ENCODE measurements around the gene ZIC2.

Gene ZIC2

DNA sequence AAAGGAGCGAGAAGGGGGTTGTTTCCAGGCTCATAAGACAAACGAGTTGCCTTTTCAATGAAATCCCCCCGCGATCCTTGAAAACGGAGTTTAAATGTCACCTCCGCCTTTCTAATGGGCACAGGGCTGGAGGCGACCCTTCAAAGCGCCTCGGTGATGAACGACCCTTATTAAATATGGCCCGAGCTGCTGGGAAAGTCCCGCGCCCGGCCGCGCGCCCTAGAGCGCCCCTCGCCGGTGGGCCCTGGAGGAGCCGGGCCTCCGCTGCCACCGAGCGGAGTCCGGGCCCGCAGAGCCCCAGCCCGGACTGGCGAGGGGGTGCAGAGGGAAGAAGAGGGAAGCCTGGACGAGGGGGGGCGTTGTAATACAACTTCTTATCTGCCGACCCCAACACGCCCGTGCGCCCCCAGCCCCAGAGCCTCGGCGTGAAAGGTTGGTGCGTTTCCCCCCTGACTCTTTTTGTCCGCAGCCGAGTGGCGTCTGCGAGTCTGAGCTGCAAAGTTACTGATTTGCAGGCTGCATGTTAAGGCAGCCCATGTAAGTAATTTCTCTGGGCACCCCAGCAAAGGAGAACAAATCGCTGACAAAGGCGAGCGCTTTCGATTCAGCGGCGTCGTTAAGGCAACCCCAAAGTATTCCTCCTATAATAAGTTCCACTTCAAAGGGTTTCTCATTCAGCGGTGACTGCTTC is 21.9 kb upstream of the ZIC2 start:
- FAIRE-seq = no peak

DNA sequence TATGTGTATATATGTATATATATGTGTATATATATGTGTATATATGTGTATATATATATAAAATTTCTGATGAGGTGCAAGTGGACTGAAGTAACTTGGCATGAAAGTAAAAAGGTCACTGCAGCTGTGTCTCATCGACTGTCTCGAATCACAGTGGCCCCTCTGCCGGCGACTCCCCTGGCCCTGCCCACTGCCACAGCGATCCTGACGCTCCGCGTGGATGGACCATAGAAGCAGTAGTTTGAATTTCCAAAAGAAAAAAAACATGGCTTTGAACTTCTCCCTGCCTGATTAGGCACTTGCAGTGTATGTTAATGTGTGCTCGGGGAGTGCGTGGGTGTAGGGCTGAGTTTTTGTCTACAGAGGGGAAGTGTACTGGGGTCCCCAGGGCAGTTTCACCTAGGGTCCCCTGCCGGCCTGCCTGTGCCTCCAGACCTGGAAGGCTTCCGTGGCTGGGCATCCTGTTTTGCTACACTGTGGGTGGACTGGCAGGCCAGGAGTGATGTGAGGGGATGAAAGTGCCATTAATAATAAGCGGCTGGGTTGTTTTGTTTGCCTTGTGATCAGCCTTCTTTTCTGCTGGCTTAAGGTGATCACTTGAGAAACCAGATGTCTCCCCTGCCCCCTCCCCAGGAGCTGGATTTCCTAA is 20.8 kb upstream of the ZIC2 start:
- no peak for FAIRE-seq

DNA sequence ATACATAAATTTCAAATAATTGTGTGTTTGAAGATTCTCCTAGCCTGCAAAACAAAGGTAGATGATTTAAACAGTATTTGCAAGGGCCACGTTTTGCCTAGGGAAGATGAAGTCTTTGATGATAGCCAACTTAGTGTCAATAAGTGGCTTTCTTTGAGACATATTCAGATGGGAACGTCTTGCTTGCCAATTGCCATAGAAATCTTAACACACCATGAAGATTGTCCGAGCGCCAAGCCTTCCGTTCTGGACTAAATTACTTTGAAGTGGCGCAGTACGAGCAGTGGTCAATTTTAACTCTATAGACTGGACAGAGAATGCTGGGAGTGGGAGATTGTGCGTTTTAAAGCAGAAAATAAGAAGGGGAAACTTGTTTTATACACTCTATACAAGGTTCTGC is 19.9 kb upstream of the ZIC2 start:
- no peak for FAIRE-seq

- FAIRE-seq = no peak
Observed at GRCh38 chr13:99962242-99962641, 19.3 kb upstream of the ZIC2 start.

DNA sequence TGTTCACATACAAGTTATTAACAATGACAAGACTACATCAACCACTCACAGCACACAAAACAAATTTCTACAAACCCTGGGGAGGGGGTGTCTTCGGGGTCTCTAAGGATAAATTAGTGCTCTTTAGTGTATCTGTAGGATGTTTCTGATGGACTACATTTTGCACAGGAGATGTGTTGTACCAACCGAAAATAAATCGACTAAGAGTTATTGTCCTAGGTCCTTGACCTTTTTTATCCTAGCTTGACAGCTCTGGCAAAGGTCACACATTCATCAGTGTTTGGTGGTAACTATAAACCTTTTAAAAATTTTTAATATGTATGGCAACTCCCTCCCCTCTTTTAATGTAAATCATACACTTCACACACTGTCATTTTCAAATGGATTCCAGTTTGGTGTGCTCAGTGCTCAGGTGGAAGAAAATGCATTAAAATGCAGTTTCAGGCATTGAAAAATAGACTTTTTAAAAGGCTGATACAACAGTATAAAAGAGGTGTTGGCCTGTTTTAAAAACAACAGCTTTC is 17.7 kb upstream of the ZIC2 start:
- FAIRE-seq = no peak

DNA sequence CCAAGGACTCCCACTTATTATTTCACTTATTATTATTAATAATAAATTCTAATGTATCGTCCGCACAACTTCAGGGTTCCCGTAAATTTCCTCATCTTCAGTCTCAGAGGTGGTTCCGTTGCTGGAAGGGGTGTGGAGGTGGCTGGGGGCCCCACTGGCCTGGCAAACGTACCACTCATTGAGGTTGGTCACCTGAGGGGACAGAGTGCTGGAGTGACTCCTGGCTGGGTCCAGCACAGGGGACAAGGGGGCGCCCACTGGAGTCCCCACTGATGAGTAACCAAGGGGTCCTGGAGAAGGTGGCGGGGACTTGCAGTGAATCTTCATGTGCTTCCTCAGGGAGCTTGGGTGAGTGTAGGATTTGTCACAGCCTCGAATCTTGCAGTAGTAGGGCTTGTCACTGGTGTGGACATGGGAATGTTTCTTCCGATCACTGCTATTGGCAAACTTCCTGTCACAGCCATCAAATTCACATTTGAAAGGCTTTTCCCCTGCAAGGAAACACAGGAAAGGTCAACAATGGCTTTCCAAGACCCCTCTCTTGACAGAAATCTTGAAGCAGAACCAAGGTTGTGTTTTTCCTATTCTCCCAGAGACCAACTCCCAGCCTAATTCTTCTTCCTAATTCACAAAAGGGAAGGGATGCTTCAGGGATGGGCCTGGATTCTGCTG is 16.1 kb upstream of the ZIC2 start:
- no peak for FAIRE-seq

- no peak for FAIRE-seq
Observed at GRCh38 chr13:99966064-99966805, 15.3 kb upstream of the ZIC2 start.

GRCh38 chr13:99967498-99967868 is 14.1 kb upstream of the ZIC2 start:
- no peak for FAIRE-seq

DNA sequence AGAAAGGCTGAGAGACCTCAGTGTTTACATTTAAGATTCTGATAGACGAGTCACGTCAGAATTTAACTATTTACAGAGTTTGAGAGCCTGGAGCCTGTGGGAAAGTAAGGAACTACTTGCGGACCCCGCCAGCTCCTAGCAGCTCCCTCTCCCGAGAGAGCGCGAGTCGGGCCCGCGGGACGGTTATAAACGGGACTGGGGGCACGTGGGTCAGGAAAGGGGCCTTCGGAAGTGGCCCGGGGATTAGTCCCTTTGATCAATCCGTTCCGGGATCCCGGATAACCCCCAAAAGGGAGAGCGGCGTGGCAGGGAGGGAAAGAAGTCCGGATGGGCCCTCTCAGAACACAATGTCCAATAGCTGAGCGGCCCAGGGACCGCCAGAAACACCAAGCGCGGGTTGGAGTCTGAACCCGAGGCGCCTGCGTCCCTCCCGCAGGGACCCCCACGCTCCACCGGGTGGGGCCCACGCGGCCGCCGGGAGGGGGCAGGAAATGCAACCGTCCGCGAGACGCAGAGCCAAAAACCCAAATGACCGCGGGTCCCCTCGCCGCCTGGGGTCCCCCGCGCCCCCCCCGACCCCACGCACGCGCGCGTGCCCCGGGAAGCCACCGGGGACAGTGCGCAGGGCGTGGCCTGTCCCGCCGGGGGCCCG is 13.6 kb upstream of the ZIC2 start:
- no peak for FAIRE-seq

DNA sequence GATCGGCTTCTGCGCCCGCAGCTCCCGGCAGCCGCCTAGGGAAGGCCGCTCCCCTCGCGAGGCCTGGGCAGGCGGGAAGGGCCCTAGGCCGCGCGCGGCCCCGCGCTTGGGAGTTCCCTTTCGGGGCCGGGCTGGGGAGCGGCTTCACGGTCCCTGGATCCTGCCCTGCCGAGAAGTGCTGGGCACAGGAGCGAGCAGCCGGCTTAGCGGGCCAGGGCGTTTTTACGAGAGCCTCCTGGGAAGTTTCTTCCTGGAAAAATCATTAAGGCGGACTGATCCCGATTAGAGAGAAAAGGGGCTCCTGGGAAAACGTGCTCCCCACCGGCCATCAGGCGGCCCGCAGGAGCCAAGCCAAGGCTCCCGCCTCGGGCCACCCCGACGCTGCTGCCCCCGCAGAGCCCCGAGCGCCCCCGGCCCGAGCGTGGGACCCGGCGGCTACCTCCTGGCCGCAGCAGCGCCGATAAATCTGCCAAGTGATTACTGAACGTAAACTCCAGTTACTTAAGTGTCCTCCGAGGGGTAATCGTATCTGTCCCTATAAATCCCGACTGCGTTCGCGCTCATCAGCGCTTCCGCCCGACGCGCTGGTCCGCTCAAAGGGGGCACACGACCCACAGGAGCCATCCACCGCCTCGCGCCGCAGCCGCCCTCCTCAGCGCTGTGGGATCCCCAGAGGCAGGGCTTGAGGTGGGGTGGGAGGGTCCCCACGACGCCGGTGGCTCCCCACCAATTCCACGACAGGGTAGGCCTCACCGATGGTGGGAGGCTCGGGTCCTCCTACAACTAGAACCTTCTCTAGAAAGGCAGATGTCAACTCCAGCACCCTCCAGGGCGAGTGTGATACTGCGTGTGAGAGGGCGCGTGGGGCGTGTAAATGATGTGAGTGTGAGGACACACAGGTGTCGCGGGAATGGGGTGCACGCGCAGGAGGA is 12.8 kb upstream of the ZIC2 start:
- no peak for FAIRE-seq

- FAIRE-seq = no peak
Observed at GRCh38 chr13:99969453-99969918, 12.1 kb upstream of the ZIC2 start.

DNA sequence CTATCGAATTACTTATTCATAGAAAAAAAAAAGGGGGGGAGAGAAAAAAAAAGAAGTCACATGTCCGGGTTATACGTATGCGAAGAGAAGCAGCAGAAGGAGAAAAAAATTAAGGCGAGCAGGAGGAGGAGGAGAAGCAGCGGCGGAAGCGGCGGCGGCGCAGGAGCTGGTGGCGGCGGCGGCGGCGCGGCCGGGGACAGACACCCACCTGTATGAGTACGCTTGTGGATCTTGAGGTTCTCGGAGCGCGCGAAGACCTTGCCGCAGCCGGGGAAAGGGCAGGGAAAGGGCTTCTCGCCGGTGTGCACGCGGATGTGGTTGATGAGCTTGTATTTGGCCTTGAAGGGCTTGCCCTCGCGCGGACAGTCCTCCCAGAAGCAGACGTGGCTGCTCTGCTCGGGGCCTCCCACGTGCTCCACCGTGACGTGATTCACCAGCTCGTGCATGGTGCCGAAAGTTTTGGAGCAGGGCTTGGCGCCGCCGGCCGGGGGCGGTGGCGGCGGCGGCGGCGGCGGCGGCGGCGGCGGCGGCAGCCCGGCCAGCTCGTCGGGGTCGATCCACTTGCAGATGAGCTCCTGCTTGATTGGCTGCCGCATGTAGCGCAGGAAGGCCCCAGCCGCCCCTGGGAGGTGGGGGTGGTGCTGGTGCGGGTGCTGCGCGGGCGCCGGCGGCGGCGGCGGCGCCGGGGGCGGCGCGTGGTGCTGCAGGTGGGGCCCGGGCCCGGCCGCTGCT is 11.5 kb upstream of the ZIC2 start:
- FAIRE-seq = no peak

DNA sequence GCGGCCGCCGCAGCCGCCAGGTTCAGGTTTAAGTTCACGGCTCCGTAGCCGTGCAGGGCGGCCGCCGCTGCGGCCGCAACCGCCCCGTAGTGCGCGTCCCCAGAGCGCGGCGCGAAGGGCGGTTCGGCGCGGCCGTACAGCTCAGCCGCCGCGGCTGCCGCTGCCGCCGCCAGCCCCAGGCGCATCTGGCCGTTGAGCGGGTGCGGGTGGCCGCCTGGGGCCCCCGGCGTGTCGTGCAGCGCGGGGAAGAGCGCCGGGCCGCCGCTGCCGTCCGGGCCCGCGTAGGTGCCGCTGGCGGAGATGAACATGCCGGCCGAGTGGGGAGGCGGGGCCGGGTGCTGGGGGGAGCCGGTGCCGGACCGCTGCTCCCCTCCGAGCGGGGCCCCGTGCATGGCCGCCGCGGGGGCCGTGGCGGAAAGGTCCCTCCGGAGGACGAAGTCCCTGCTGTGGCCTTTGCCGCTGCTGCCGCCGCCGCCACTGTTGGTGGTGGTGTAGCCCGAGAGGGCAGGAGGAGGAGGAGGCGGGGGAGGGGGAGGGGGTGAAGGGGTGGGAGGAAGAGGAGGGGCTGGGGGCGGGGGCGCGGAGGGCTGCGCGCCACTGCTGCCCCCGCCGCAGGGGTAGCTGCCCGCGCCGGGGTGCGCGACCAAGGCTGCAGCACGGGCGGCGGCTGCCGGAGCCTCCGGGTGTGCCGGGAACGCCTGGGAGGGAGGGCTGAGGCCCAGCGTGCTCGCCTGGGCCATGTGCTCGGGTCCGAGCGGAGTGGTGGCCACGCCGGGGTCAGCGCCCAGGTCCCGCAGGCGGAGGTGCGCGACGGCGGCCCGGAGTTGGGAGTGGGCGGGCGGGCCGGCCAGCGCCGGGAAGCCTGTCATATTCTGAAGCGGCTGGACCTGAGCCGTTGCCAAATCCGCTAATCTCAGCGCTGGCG is 10.7 kb upstream of the ZIC2 start:
- FAIRE-seq = no peak

GRCh38 chr13:99971576-99972189 is 9.9 kb upstream of the ZIC2 start, which contains the start of gene ZIC5:
TSS of gene ZIC5 (minus strand) at chr13:99971767. CDS start at chr13:99971603, 164 bp downstream.
- FAIRE-seq = no peak

GRCh38 chr13:99972190-99972731 is 9.3 kb upstream of the ZIC2 start:
- FAIRE-seq = no peak

- no peak for FAIRE-seq
Observed at GRCh38 chr13:99973163-99973807, 8.3 kb upstream of the ZIC2 start.

GRCh38 chr13:99973808-99974185 is 7.8 kb upstream of the ZIC2 start:
- no peak for FAIRE-seq

DNA sequence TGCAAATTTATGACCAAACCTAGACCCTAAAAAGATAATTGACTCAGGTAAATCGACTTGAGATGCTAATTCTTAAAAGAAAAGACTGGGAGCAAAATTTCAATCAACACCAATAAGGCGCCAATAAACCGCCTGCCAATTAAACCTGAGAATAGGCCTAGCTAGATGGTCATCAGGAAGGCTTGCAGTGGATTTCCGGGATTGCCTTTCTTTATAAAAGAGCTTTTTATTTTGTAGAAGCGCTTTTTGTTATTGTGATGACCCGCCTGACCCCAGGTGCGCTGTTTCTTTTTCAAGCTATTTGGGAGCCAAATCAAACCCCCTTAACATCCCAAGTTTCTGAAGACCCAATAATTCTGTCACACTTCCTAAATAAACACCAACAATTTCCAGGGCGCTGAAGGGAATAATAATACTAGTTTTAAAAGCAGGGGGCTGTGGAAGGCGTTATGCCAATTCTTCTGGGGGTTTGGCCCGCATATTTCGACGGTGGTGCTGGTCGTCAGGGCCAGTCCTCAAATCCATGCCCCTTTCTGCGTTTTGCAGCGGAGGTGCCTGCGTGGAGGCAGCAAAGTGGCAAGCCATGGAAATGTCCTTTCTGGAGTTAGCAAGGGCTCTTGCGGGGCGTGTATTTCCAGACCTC is 7.2 kb upstream of the ZIC2 start:
- no peak for FAIRE-seq
